H9 (cell line): Measurements from ENCODE around the gene ZNF747. TPM values are rescaled to one million over a fixed set of nuclear protein-coding genes. Genes with fewer than 3 reads are reported as not detected.
"Not testable (repeated sequence)": the region's sequence is repeated elsewhere in the genome, so short reads cannot be mapped to it uniquely, and the experiment has no call there.

Experiments
- DNase-seq: peaks from one replicate; pipeline ENCODE4 v3.0.0-alpha.2; 2017
- H2AFZ ChIP-seq: one replicate; pipeline ENCODE4 v1.6.1; 2013; ENCODE audit warnings: mild to moderate bottlenecking, low read length, control low read depth, moderate library complexity
- H2AK5ac ChIP-seq: 2 replicates; pipeline ENCODE4 v1.6.1; 2013; ENCODE audit warnings: low read length, control low read depth, mixed read lengths; ENCODE audit not compliant: insufficient read length
- H2BK120ac ChIP-seq: one replicate; pipeline ENCODE4 v1.6.1; 2013; ENCODE audit warnings: low read depth, mild to moderate bottlenecking, low read length, control low read depth, inconsistent platforms; ENCODE audit not compliant: poor library complexity, severe bottlenecking
- H2BK12ac ChIP-seq: 2 replicates; pipeline ENCODE4 v1.6.1; 2013; ENCODE audit warnings: low read length, control low read depth, mixed read lengths, low read depth; ENCODE audit not compliant: insufficient read length
- H2BK15ac ChIP-seq: 2 replicates; pipeline ENCODE4 v1.6.1; 2013; ENCODE audit warnings: low read depth, low read length, control low read depth
- H2BK20ac ChIP-seq: one replicate; pipeline ENCODE4 v1.6.1; 2013; ENCODE audit warnings: low read depth, mild to moderate bottlenecking, low read length, control low read depth, inconsistent platforms; ENCODE audit not compliant: poor library complexity, severe bottlenecking
- H2BK5ac ChIP-seq: 2 replicates; pipeline ENCODE4 v1.6.1; 2013; ENCODE audit warnings: low read length, control low read depth, mixed read lengths; ENCODE audit not compliant: insufficient read length
- H3K14ac ChIP-seq: 2 replicates; pipeline ENCODE4 v1.6.1; 2013; ENCODE audit warnings: low read length, control low read depth; ENCODE audit not compliant: insufficient read depth
- H3K18ac ChIP-seq: 2 replicates; pipeline ENCODE4 v1.6.1; 2013; ENCODE audit warnings: low read depth, mild to moderate bottlenecking, mixed read lengths, low read length, control low read depth; ENCODE audit not compliant: insufficient read length
- H3K23ac ChIP-seq: 2 replicates; pipeline ENCODE4 v1.6.1; 2013; ENCODE audit warnings: low read length, control low read depth, mixed read lengths, low read depth; ENCODE audit not compliant: insufficient read length
- H3K23me2 ChIP-seq: 2 replicates; pipeline ENCODE4 v1.6.1; 2013; ENCODE audit warnings: low read depth, mild to moderate bottlenecking, mixed read lengths, low read length, control low read depth; ENCODE audit not compliant: insufficient read length, poor library complexity, severe bottlenecking
- H3K27ac ChIP-seq: 2 replicates; pipeline ENCODE4 v1.5.1; 2013; ENCODE audit warnings: low read length, control low read depth, mixed read lengths, low read depth; ENCODE audit not compliant: insufficient read length
- H3K27me3 ChIP-seq: 2 replicates; pipeline ENCODE4 v1.6.1; 2013; ENCODE audit warnings: low read length, control low read depth, inconsistent platforms; ENCODE audit not compliant: insufficient read depth
- H3K4ac ChIP-seq: 2 replicates; pipeline ENCODE4 v1.6.1; 2013; ENCODE audit warnings: low read depth, mild to moderate bottlenecking, control low read depth, inconsistent platforms, low read length, moderate library complexity
- H3K4me1 ChIP-seq: 2 replicates; pipeline ENCODE4 v1.6.1; 2013; ENCODE audit warnings: low read length, control low read depth, inconsistent platforms; ENCODE audit not compliant: insufficient read depth
- H3K4me2 ChIP-seq: 2 replicates; pipeline ENCODE4 v1.6.1; 2013; ENCODE audit warnings: low read length, control low read depth, mixed read lengths; ENCODE audit not compliant: insufficient read length, insufficient read depth
- H3K56ac ChIP-seq: 2 replicates; pipeline ENCODE4 v1.6.1; 2013; ENCODE audit warnings: low read depth, mild to moderate bottlenecking, mixed read lengths, low read length, control low read depth; ENCODE audit not compliant: insufficient read length
- H3K79me1 ChIP-seq: 2 replicates; pipeline ENCODE4 v1.6.1; 2013; ENCODE audit warnings: low read depth, mild to moderate bottlenecking, moderate library complexity, low read length, control low read depth, inconsistent platforms; ENCODE audit not compliant: insufficient read depth, poor library complexity, severe bottlenecking
- H3K79me2 ChIP-seq: 2 replicates; pipeline ENCODE4 v1.6.1; 2013; ENCODE audit warnings: low read length, control low read depth, inconsistent platforms; ENCODE audit not compliant: insufficient read depth
- H3K9ac ChIP-seq: 2 replicates; pipeline ENCODE4 v1.6.1; 2013; ENCODE audit warnings: low read length, control low read depth, mixed read lengths; ENCODE audit not compliant: insufficient read length; ENCODE audit errors: extremely low read depth
- H3K9me3 ChIP-seq: one replicate; pipeline ENCODE4 v1.6.1; 2013; ENCODE audit warnings: low read depth, low read length, inconsistent platforms; ENCODE audit not compliant: control insufficient read depth
- H3T11ph ChIP-seq: one replicate; pipeline ENCODE4 v1.6.1; 2013; ENCODE audit warnings: mild to moderate bottlenecking, low read length, control low read depth, inconsistent platforms
- H4K20me1 ChIP-seq: one replicate; pipeline ENCODE4 v1.6.1; 2013; ENCODE audit not compliant: control insufficient read depth, insufficient read length, insufficient read depth
- H4K5ac ChIP-seq: 2 replicates; pipeline ENCODE4 v1.6.1; 2013; ENCODE audit warnings: low read depth, mild to moderate bottlenecking, mixed read lengths, low read length, control low read depth; ENCODE audit not compliant: insufficient read length
- H4K8ac ChIP-seq: replicated peaks from 2 replicates; pipeline ENCODE4 v1.6.1; 2013; ENCODE audit warnings: low read length, control low read depth, mixed read lengths, low read depth; ENCODE audit not compliant: insufficient read length
- H4K91ac ChIP-seq: 2 replicates; pipeline ENCODE4 v1.6.1; 2013; ENCODE audit warnings: low read depth, mild to moderate bottlenecking, moderate library complexity, mixed read lengths, low read length, control low read depth; ENCODE audit not compliant: insufficient read length
- H3K27ac Mint-ChIP-seq, 3 experiments: 2 replicates in 2 of 3; 3 replicates in 1 of 3; pipeline ENCODE4 v1.8.0; 2020 to 2021; ENCODE audit warnings: mixed read lengths in 3 of 3, mild to moderate bottlenecking in 1 of 3, moderate library complexity in 1 of 3
- H3K27me3 Mint-ChIP-seq: 2 replicates; pipeline ENCODE4 v1.8.0; 2021; ENCODE audit warnings: low read depth, mild to moderate bottlenecking, moderate library complexity, mixed read lengths
- H3K36me3 Mint-ChIP-seq, 3 experiments: 2 replicates in 2 of 3; 3 replicates in 1 of 3; pipeline ENCODE4 v1.8.0; 2020 to 2021; ENCODE audit warnings: low read depth in 3 of 3, mixed read lengths in 3 of 3; ENCODE audit not compliant: insufficient read depth in 1 of 3
- H3K4me1 Mint-ChIP-seq, 2 experiments: 2 replicates each; pipeline ENCODE4 v1.8.0; 2020; ENCODE audit warnings: mixed read lengths in 2 of 2
- H3K4me3 Mint-ChIP-seq, 2 experiments: 2 replicates in 1 of 2; 3 replicates in 1 of 2; pipeline ENCODE4 v1.8.0; 2020 to 2021; ENCODE audit warnings: mild to moderate bottlenecking in 2 of 2, mixed read lengths in 2 of 2, moderate library complexity in 1 of 2
- H3K9me3 Mint-ChIP-seq, 2 experiments: 2 replicates in 1 of 2; 3 replicates in 1 of 2; pipeline ENCODE4 v1.8.0; 2020; ENCODE audit warnings: mild to moderate bottlenecking in 2 of 2, mixed read lengths in 2 of 2, moderate library complexity in 1 of 2
- WGBS: extraction: QIAGEN DNeasy Blood & Tissue Kit; methylation state at CpG from one replicate; pipeline ENCODE4 v1.1.7; 2013; ENCODE audit warnings: missing lambda C conversion rate, low lambda C conversion rate, mixed read lengths; ENCODE audit not compliant: insufficient read length; ENCODE audit errors: extremely low coverage; 5-methylcytosine and 5-hydroxymethylcytosine counted together
- total RNA-seq: library from RNA; stranded (reverse); gene quantifications from 2 replicates; pipeline ENCODE4 v1.2.1, GENCODE V29; 2021
- TF ChIP-seq, protein P1 (sequence below): fragments of 200-600 bp; sonication (generic); conservative IDR thresholded peaks from 3 replicates; pipeline ENCODE4 v1.8.0; 2021; ENCODE audit warnings: antibody characterized with exemption, mild to moderate bottlenecking

ZNF747 gene
- total RNA-seq, 1 experiment from 2014 or later = 18.4 TPM

- Histone ChIP-seq H4K20me1 (no peaks in the 10 kb centered on the region), H3K9me3 (no peaks in the 10 kb centered on the region), H3K4me1 (peaks cover 2% of the 10 kb centered on the region; the same call in 1 of the 2 replicates), H3K79me2 (no peaks in the 10 kb centered on the region), H4K5ac (no peak overlapping the region), H2AFZ (no peak overlapping the region), H3K79me1 (no peaks in the 10 kb centered on the region), H3K23ac (no peak overlapping the region), H4K91ac (no peak overlapping the region), H3K4ac (no peak overlapping the region), H4K8ac (no peak overlapping the region), H3K23me2 (peaks cover 15% of the 10 kb centered on the region), H3K18ac (no peak overlapping the region), H3K14ac (no peak overlapping the region), H3K56ac (no peak overlapping the region), H2BK20ac (no peak overlapping the region), H2BK15ac (no peak overlapping the region), H3K4me2 (no peak overlapping the region), H2BK12ac (no peak overlapping the region), H2AK5ac (no peak overlapping the region), H3T11ph (no peak overlapping the region), H3K27me3 (no peaks in the 10 kb centered on the region), H3K9ac (no peak overlapping the region), H2BK120ac (no peak overlapping the region), H2BK5ac (no peak overlapping the region), H3K27ac (no peak overlapping the region)
- DNase-seq = no peak
- peaks cover 0 to 13% (median 9%) of the 10 kb centered on the region in 3 experiments; a peak in 5 of 7 replicates for H3K36me3 Mint-ChIP-seq
- H3K4me3 Mint-ChIP-seq = no peak overlapping the region
- peaks cover 14 to 16% of the 10 kb centered on the region in 2 experiments for H3K4me1 Mint-ChIP-seq
- H3K27ac Mint-ChIP-seq = no peak overlapping the region
- TF ChIP-seq, protein P1, sequence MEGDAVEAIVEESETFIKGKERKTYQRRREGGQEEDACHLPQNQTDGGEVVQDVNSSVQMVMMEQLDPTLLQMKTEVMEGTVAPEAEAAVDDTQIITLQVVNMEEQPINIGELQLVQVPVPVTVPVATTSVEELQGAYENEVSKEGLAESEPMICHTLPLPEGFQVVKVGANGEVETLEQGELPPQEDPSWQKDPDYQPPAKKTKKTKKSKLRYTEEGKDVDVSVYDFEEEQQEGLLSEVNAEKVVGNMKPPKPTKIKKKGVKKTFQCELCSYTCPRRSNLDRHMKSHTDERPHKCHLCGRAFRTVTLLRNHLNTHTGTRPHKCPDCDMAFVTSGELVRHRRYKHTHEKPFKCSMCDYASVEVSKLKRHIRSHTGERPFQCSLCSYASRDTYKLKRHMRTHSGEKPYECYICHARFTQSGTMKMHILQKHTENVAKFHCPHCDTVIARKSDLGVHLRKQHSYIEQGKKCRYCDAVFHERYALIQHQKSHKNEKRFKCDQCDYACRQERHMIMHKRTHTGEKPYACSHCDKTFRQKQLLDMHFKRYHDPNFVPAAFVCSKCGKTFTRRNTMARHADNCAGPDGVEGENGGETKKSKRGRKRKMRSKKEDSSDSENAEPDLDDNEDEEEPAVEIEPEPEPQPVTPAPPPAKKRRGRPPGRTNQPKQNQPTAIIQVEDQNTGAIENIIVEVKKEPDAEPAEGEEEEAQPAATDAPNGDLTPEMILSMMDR = no peak
- H3K9me3 Mint-ChIP-seq = no peaks in the 10 kb centered on the region
- no CpG with 5 or more reads among the region's 26 CpGs for WGBS
- H3K27me3 Mint-ChIP-seq = no peaks in the 10 kb centered on the region
Observed at GRCh38 chr16:30523768-30524574, 10.7 kb downstream of the ZNF747 start.

DNA sequence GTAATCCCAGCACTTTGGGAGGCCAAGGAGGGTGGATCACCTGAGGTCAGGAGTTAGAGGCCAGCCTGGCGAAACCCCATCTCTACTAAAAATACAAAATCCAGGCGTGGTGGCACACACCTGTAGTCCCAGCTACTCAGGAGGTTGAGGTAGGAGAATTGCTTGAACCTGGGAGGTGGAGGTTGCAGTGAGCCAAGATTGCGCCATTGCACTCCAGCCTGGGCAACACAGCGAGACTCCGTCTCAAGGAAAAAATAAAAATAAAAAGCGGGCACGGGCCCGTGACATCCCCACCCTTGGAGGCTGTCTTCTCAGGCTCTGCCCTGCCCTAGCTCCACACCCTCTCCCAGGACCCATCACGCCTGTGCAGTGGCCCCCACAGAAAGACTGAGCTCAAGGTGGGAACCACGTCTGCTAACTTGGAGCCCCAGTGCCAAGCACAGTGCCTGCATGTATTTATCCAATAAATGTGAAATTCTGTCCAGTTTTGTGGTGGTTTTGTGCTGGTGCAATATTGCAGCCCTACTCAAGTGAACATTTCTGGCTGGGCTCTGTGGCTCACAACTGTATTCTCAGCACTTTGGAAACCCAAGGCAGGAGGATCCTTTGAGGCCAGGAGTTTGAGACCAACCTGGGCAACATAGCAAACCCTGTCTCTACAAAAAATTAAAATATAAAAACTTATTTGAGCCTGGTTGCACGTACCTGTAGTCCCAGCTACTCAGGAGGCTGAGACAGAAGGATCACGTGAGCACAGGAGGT is 11.8 kb downstream of the ZNF747 start:
- not testable (repeated sequence) for H3K18ac ChIP-seq, H3K27me3 ChIP-seq, H3K4me2 ChIP-seq, H2BK12ac ChIP-seq, DNase-seq, H3K4me1 Mint-ChIP-seq, H3K27me3 Mint-ChIP-seq, H3K23ac ChIP-seq, H4K91ac ChIP-seq, H3K4ac ChIP-seq, H3K9me3 ChIP-seq, H2BK5ac ChIP-seq, H2BK15ac ChIP-seq, H3K27ac ChIP-seq, H3K79me2 ChIP-seq, H2BK120ac ChIP-seq, H2BK20ac ChIP-seq, H3K4me3 Mint-ChIP-seq, H3K79me1 ChIP-seq, H3K4me1 ChIP-seq, H2AFZ ChIP-seq, H4K20me1 ChIP-seq, H3K56ac ChIP-seq, H3K9me3 Mint-ChIP-seq, H4K8ac ChIP-seq, H3T11ph ChIP-seq, H2AK5ac ChIP-seq, H3K9ac ChIP-seq, H3K14ac ChIP-seq, H4K5ac ChIP-seq, H3K27ac Mint-ChIP-seq
- peaks cover 0 to 13% (median 9%) of the 10 kb centered on the region in 3 experiments; a peak in 5 of 7 replicates for H3K36me3 Mint-ChIP-seq
- H3K23me2 ChIP-seq = peaks cover 15% of the 10 kb centered on the region
- no CpG with 5 or more reads among the region's 12 CpGs for WGBS
